ENCODE measurements around the gene CAMTA2. TPM values are rescaled to one million over a fixed set of nuclear protein-coding genes. Genes with fewer than 3 reads are reported as not detected.

CAMTA2 gene
- total and polyA plus RNA-seq, 4 donors: 7.8 to 17.6 (median 12.0) TPM

DNA sequence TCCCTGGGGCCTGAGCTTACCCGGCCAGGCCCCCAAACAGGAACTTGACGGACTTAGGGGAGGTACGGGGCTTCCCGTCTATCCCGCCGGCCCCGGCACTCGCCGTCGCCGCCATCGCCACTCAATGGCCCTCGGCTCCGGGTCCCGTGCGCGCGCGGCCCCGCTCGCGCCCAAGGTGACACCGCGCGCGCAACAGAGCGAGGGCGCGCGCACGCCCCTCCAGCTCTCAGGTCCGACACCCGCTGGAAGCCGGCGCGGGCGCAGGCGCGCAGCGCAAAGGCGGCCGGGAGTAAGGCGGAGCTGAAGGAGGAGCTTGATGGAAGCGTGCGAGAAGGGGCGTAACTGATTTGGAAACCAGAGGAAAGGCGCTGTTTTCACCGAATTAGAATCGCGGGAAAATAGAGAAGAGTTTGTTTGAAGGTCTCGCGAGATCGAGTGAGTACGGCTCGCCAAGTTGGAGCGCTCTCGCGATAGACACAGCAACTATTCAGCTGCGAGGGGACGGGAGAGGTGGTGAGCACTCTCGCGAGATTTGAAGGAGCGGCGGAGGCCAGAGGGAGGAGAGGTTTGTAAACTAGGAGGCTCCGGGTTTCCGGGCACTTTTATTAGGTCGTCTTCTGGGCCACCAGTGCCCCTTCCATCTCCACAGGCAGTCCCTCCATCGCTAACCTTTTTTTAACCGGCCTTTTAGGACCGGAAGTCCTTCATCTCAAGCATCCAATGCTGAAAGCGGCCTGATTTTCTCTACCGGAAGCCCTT, 47.5 kb downstream of the CAMTA2 start, which contains the start of the genes RNF167 and SLC25A11:
Gene RNF167 (plus strand): TSS at position 473 of the 759 bp plus-strand sequence. CDS start 642 bp downstream, outside the sequence.
Gene SLC25A11 (minus strand): TSS at position 251 of the 759 bp plus-strand sequence. CDS start 136 bp downstream, at position 115.
- TF ChIP-seq RXRA (IDR thresholded peaks at IDR 0.05) (peak in 1 of 2 donors; percentile 7), JUND (IDR thresholded peaks at IDR 0.05) (peak; percentile 18 to 61), HNF4A (conservative IDR thresholded peaks at IDR 0.05) (peak in 1 of 2 donors; percentile 9), FOXA2 (IDR thresholded peaks at IDR 0.05) (peak; percentile 33), YY1 (IDR thresholded peaks at IDR 0.05) (peak; percentile 74), TAF1 (conservative IDR thresholded peaks at IDR 0.05) (no peak), SP1 (IDR thresholded peaks at IDR 0.05) (peak; percentile 72), NR2F2 (IDR thresholded peaks at IDR 0.05) (peak; percentile 19), HNF4G (IDR thresholded peaks at IDR 0.05) (no peak), FOXA1 (IDR thresholded peaks at IDR 0.05) (peak; percentile 41), EGR1 (IDR thresholded peaks at IDR 0.05; ENCODE audit: low read depth in 2 of 2) (peak in 1 of 2 donors; percentile 24), RAD21 (IDR thresholded peaks at IDR 0.05) (peak in 1 of 2 donors; percentile 12), GABPA (IDR thresholded peaks at IDR 0.05 in 1 of 2, conservative IDR thresholded peaks at IDR 0.05 in 1 of 2) (peak; percentile 93 to 95)
- TF ChIP-seq, protein P1, sequence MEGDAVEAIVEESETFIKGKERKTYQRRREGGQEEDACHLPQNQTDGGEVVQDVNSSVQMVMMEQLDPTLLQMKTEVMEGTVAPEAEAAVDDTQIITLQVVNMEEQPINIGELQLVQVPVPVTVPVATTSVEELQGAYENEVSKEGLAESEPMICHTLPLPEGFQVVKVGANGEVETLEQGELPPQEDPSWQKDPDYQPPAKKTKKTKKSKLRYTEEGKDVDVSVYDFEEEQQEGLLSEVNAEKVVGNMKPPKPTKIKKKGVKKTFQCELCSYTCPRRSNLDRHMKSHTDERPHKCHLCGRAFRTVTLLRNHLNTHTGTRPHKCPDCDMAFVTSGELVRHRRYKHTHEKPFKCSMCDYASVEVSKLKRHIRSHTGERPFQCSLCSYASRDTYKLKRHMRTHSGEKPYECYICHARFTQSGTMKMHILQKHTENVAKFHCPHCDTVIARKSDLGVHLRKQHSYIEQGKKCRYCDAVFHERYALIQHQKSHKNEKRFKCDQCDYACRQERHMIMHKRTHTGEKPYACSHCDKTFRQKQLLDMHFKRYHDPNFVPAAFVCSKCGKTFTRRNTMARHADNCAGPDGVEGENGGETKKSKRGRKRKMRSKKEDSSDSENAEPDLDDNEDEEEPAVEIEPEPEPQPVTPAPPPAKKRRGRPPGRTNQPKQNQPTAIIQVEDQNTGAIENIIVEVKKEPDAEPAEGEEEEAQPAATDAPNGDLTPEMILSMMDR (IDR thresholded peaks at IDR 0.05; ENCODE audit: low read depth, low read length, missing input control): no peak
- TF ChIP-seq, protein P2, sequence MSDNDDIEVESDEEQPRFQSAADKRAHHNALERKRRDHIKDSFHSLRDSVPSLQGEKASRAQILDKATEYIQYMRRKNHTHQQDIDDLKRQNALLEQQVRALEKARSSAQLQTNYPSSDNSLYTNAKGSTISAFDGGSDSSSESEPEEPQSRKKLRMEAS (IDR thresholded peaks at IDR 0.05): peak; percentile 77
- TF ChIP-seq, protein P3, sequence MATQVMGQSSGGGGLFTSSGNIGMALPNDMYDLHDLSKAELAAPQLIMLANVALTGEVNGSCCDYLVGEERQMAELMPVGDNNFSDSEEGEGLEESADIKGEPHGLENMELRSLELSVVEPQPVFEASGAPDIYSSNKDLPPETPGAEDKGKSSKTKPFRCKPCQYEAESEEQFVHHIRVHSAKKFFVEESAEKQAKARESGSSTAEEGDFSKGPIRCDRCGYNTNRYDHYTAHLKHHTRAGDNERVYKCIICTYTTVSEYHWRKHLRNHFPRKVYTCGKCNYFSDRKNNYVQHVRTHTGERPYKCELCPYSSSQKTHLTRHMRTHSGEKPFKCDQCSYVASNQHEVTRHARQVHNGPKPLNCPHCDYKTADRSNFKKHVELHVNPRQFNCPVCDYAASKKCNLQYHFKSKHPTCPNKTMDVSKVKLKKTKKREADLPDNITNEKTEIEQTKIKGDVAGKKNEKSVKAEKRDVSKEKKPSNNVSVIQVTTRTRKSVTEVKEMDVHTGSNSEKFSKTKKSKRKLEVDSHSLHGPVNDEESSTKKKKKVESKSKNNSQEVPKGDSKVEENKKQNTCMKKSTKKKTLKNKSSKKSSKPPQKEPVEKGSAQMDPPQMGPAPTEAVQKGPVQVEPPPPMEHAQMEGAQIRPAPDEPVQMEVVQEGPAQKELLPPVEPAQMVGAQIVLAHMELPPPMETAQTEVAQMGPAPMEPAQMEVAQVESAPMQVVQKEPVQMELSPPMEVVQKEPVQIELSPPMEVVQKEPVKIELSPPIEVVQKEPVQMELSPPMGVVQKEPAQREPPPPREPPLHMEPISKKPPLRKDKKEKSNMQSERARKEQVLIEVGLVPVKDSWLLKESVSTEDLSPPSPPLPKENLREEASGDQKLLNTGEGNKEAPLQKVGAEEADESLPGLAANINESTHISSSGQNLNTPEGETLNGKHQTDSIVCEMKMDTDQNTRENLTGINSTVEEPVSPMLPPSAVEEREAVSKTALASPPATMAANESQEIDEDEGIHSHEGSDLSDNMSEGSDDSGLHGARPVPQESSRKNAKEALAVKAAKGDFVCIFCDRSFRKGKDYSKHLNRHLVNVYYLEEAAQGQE (IDR thresholded peaks at IDR 0.05): peak; percentile 45
- TF ChIP-seq, protein P4, sequence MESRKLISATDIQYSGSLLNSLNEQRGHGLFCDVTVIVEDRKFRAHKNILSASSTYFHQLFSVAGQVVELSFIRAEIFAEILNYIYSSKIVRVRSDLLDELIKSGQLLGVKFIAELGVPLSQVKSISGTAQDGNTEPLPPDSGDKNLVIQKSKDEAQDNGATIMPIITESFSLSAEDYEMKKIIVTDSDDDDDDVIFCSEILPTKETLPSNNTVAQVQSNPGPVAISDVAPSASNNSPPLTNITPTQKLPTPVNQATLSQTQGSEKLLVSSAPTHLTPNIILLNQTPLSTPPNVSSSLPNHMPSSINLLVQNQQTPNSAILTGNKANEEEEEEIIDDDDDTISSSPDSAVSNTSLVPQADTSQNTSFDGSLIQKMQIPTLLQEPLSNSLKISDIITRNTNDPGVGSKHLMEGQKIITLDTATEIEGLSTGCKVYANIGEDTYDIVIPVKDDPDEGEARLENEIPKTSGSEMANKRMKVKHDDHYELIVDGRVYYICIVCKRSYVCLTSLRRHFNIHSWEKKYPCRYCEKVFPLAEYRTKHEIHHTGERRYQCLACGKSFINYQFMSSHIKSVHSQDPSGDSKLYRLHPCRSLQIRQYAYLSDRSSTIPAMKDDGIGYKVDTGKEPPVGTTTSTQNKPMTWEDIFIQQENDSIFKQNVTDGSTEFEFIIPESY (IDR thresholded peaks at IDR 0.05): peak; percentile 100
- TF ChIP-seq, protein P5, sequence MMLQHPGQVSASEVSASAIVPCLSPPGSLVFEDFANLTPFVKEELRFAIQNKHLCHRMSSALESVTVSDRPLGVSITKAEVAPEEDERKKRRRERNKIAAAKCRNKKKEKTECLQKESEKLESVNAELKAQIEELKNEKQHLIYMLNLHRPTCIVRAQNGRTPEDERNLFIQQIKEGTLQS (IDR thresholded peaks at IDR 0.05): peak; percentile 14
- DNase-seq (ENCODE audit: low spot score): peak; percentile 92
- Histone ChIP-seq H3K27me3 (ENCODE audit: control insufficient read depth in 4 of 4, insufficient read depth in 4 of 4, low read length in 3 of 4) (no peaks in the 10 kb centered on the region), H3K4me1 (ENCODE audit: control insufficient read depth in 4 of 4, insufficient read depth in 4 of 4, low read length in 3 of 4) (peaks cover 8 to 47% (median 34%) of the 10 kb centered on the region in 4 donors), H3K36me3 (ENCODE audit: control insufficient read depth in 4 of 4, insufficient read depth in 3 of 4, low read depth in 1 of 4, low read length in 3 of 4) (peaks cover 4 to 27% (median 16%) of the 10 kb centered on the region in 4 donors), H3K4me3 (ENCODE audit: low read depth in 1 of 3, low read length in 3 of 3) (peak within 1 kb of the TSS; percentile 79 to 89 (median 83)), H3K9me3 (ENCODE audit: control insufficient read depth in 4 of 4, low read length in 3 of 4) (no peaks in the 10 kb centered on the region), H3K9ac (ENCODE audit: low read depth in 1 of 2, low read length in 2 of 2) (peak within 1 kb of the TSS; percentile 80 to 93), H3K27ac (ENCODE audit: low read depth in 1 of 2, low read length in 2 of 2) (peak within 1 kb of the TSS; percentile 89 to 90)
- WGBS: under 1% methylated on average over 72 of the region's 72 CpGs

Measured in liver (tissue), 9 donors.